DMS53 (cell line): ENCODE data around the gene PLEKHJ1.
"Not testable (repeated sequence)": the region's sequence is repeated elsewhere in the genome, so short reads cannot be mapped to it uniquely, and the experiment has no call there.

ENCODE experiments used
- DNase-seq: peaks from one replicate; lab custom pipeline; 2025; lab: John Stamatoyannopoulos, UW

PLEKHJ1 gene

GRCh38 chr19:2236314-2237050 is at the start of gene PLEKHJ1, which contains the start of gene SF3A2:
TSS of gene PLEKHJ1 (minus strand) at chr19:2236329. CDS start at chr19:2236248, 81 bp downstream.
TSS of gene SF3A2 (plus strand) at chr19:2236824. CDS start at chr19:2243419, 6,595 bp downstream.
- DNase-seq, result peak; percentile 97

GRCh38 chr19:2283835-2284507 is 47.8 kb upstream of the PLEKHJ1 start:
- no peak for DNase-seq

- DNase-seq, result no peak
Observed at GRCh38 chr19:2282862-2283237, 46.7 kb upstream of the PLEKHJ1 start.

GRCh38 chr19:2282062-2282861 is 46.1 kb upstream of the PLEKHJ1 start, which contains the start of gene PEAK3:
TSS of gene PEAK3 (minus strand) at chr19:2282175. CDS start at chr19:2280931, 1,244 bp downstream.
- no peak for DNase-seq

GRCh38 chr19:2281265-2282061 is 45.3 kb upstream of the PLEKHJ1 start:
- DNase-seq, result not testable (repeated sequence)

- DNase-seq, result no peak
Observed at GRCh38 chr19:2280633-2281264, 44.6 kb upstream of the PLEKHJ1 start.

GRCh38 chr19:2278459-2279158 is 42.5 kb upstream of the PLEKHJ1 start:
- no peak for DNase-seq

- DNase-seq, result no peak
Observed at GRCh38 chr19:2277138-2277537, 41.0 kb upstream of the PLEKHJ1 start.

GRCh38 chr19:2276429-2276986 is 40.4 kb upstream of the PLEKHJ1 start:
- DNase-seq, result no peak

GRCh38 chr19:2275588-2276428 is 39.7 kb upstream of the PLEKHJ1 start:
- no peak for DNase-seq

- DNase-seq, result peak; percentile 78
Observed at GRCh38 chr19:2274931-2275535, 38.9 kb upstream of the PLEKHJ1 start.

GRCh38 chr19:2274185-2274711 is 38.1 kb upstream of the PLEKHJ1 start:
- no peak for DNase-seq

GRCh38 chr19:2273356-2274184 is 37.4 kb upstream of the PLEKHJ1 start:
- DNase-seq, result peak; percentile 70

GRCh38 chr19:2271234-2272103 is 35.3 kb upstream of the PLEKHJ1 start:
- no peak for DNase-seq

- peak; percentile 76 for DNase-seq
Observed at GRCh38 chr19:2270423-2271233, 34.5 kb upstream of the PLEKHJ1 start.

- peak; percentile 36 for DNase-seq
Observed at GRCh38 chr19:2270157-2270422, 34.0 kb upstream of the PLEKHJ1 start.
